GM12878 (cell line): ENCODE results near the gene KCNC1. TPM values are rescaled to one million over a fixed set of nuclear protein-coding genes. Genes with fewer than 3 reads are reported as not detected.

Source experiments
- ATAC-seq: fragments of 200-7000 bp; cut with Tn5 transposase; 3 replicates; pipeline ENCODE4 v1.9.1; 2020; ENCODE audit warnings: mild to moderate bottlenecking, moderate library complexity
- BruUV-seq: library from RNA; stranded (reverse); fragments of 400-500 nt; replicated peaks from 2 replicates; lab custom pipeline; 2021; lab: Mats Ljungman, UMichigan
- CTCF ChIA-PET: fragments of 300-600 bp; sonication (Branson Sonifier 250); formaldehyde crosslinking; extraction: SDS; loops from one replicate; lab custom pipeline; 2021; ENCODE audit warnings: inconsistent platforms; lab: Yijun Ruan, JAX
- POLR2A ChIA-PET: fragments of 350-600 bp; formaldehyde crosslinking; extraction: SDS; loops from one replicate; lab custom pipeline; 2021; ENCODE audit warnings: inconsistent platforms; lab: Charles Lee
- RAD21 ChIA-PET: fragments of 300-600 bp; sonication (Branson Sonifier 250); formaldehyde crosslinking; loops from one replicate; lab custom pipeline; 2023; ENCODE audit warnings: antibody characterized with exemption; ENCODE audit not compliant: unreplicated experiment; lab: Charles Lee
- SMC1A ChIA-PET: fragments of 300-600 bp; sonication (Branson Sonifier 250); formaldehyde crosslinking; loops from one replicate; lab custom pipeline; 2023; ENCODE audit not compliant: unreplicated experiment, uncharacterized antibody; lab: Charles Lee
- DNase-seq: peaks from one replicate; pipeline ENCODE4 v3.0.0-alpha.2; 2011; ENCODE audit warnings: low read depth, low spot score
- FAIRE-seq: peaks from 3 replicates; lab custom pipeline; 2011; peaks lifted over from hg19 to GRCh38; lab: Jason Lieb, UNC
- H2AFZ ChIP-seq: 2 replicates; pipeline ENCODE4 v1.6.0; 2011; ENCODE audit warnings: low read depth, low read length, control low read depth; ENCODE audit not compliant: control insufficient read depth
- H3K27ac ChIP-seq: 2 replicates; pipeline ENCODE4 v1.5.1; 2011; ENCODE audit warnings: control low read depth; ENCODE audit not compliant: control insufficient read depth, insufficient read depth
- H3K27me3 ChIP-seq, 2 experiments: replicated peaks in 1 of 2; 2 replicates each; pipeline versions ENCODE4 v1.6.0 to v1.6.1; 2011; ENCODE audit warnings: low read length in 1 of 2; ENCODE audit not compliant: control insufficient read depth in 2 of 2, insufficient read depth in 2 of 2
- H3K36me3 ChIP-seq, 2 experiments: 2 replicates each; pipeline ENCODE4 v1.5.1; 2011; ENCODE audit warnings: low read length in 1 of 2; ENCODE audit not compliant: control insufficient read depth in 2 of 2, insufficient read depth in 2 of 2
- H3K4me1 ChIP-seq: 2 replicates; pipeline ENCODE4 v1.6.1; 2011; ENCODE audit warnings: mild to moderate bottlenecking, low read length, moderate library complexity, mixed read lengths; ENCODE audit not compliant: control insufficient read depth, insufficient read depth
- H3K4me2 ChIP-seq: 2 replicates; pipeline ENCODE4 v1.6.0; 2011; ENCODE audit warnings: control low read depth; ENCODE audit not compliant: control insufficient read depth, insufficient read depth
- H3K4me3 ChIP-seq: fragments of 200-600 bp; sonication (generic); 2 replicates; pipeline ENCODE4 v1.5.1; 2016
- H3K79me2 ChIP-seq: 2 replicates; pipeline ENCODE4 v1.6.0; 2011; ENCODE audit warnings: low read length; ENCODE audit not compliant: control insufficient read depth, insufficient read depth
- H3K9ac ChIP-seq: 2 replicates; pipeline ENCODE4 v1.8.0; 2011; ENCODE audit warnings: low read length, control low read depth, mixed read lengths; ENCODE audit not compliant: control insufficient read depth, insufficient read depth
- H3K9me3 ChIP-seq: replicated peaks from 3 replicates; pipeline ENCODE4 v1.5.1; 2011; ENCODE audit warnings: mild to moderate bottlenecking, low read length; ENCODE audit not compliant: control insufficient read depth, insufficient read depth
- H4K20me1 ChIP-seq: 2 replicates; pipeline ENCODE4 v1.6.0; 2011; ENCODE audit not compliant: control insufficient read depth, insufficient read depth
- IKZF2 ChIP-seq, 2 experiments: fragments of 450-650 bp; IDR thresholded peaks; 2 replicates each; pipeline ENCODE4 v1.6.1; 2017; ENCODE audit warnings: mild to moderate bottlenecking in 2 of 2, moderate library complexity in 2 of 2
- NR2C2 ChIP-seq: IDR thresholded peaks from 2 replicates; pipeline ENCODE4 v1.6.1; 2011; ENCODE audit warnings: borderline replicate concordance, low read depth; ENCODE audit not compliant: control insufficient read depth, insufficient read length
- SIN3A ChIP-seq: IDR thresholded peaks from 2 replicates; pipeline ENCODE4 v1.6.1; 2012; ENCODE audit warnings: low read depth, low read length, improper control_type of control experiment
- TCF12 ChIP-seq: IDR thresholded peaks from 2 replicates; pipeline ENCODE4 v1.6.1; 2011; ENCODE audit warnings: low read depth, mild to moderate bottlenecking, low read length
- WGBS: methylation state at CpG from one replicate; pipeline ENCODE4 v1.1.6; 2016; ENCODE audit warnings: low lambda C conversion rate; ENCODE audit not compliant: insufficient replicate concordance, insufficient coverage; ENCODE audit errors: missing lambda C conversion rate; 5-methylcytosine and 5-hydroxymethylcytosine counted together
- in situ Hi-C: fragments of 300-500 bp; cut with MboI; formaldehyde crosslinking; loops from 9 replicates; pipeline ENCODE4 v1.14.3; 2018; ENCODE audit warnings: mixed read lengths
- intact Hi-C: fragments of 100-400 bp; cut with micrococcal nuclease; formaldehyde crosslinking; loops from one replicate; pipeline ENCODE4 v1.14.2; 2022; ENCODE audit not compliant: unreplicated experiment
- polyA plus RNA-seq, 11 experiments: library from polyadenylated mRNA; depleted of rRNA in 4 of 11; unstranded in 6 of 11; stranded (reverse) in 5 of 11; fragments of >200 nt; fragmentation: Nextera tagmentation in 4 of 11; fragmentation: Illumina TruSeq in 1 of 11; extraction: Ambion mirVana in 4 of 11; extraction: Trizol in 1 of 11; gene quantifications; 1 replicate in 1 of 11; 2 replicates in 10 of 11; pipeline versions ENCODE4 v1.2.1 to v1.2.3, GENCODE V29; 2011 to 2016; ENCODE audit warnings: inconsistent platforms in 2 of 11, missing spikeins in 2 of 11, low read depth in 1 of 11
- total RNA-seq, 4 experiments: library from RNA; depleted of rRNA in 3 of 4; stranded (reverse); fragments of >200 nt in 3 of 4; fragmentation: Illumina TruSeq in 1 of 4; extraction: Trizol in 1 of 4; gene quantifications; 2 replicates each; pipeline versions ENCODE4 v1.2.1 to v1.2.3, GENCODE V29; 2013 to 2021
- TF ChIP-seq, protein P1 (sequence below): fragments of 450-650 bp; IDR thresholded peaks from 2 replicates; pipeline ENCODE4 v1.6.1; 2017; ENCODE audit warnings: antibody characterized with exemption, mild to moderate bottlenecking, moderate library complexity
- TF ChIP-seq, protein P2 (sequence below): IDR thresholded peaks from 2 replicates; pipeline ENCODE4 v1.6.1; 2012; ENCODE audit warnings: mild to moderate bottlenecking, low read depth, low read length
- TF ChIP-seq, protein P3 (sequence below), 3 experiments: IDR thresholded peaks in 2 of 3; conservative IDR thresholded peaks in 1 of 3; 2 replicates each; pipeline ENCODE4 v1.5.1; 2011; ENCODE audit warnings: low read depth in 3 of 3, low read length in 3 of 3, mild to moderate bottlenecking in 3 of 3, control low read depth in 2 of 3, moderate library complexity in 2 of 3, inconsistent platforms in 1 of 3, mixed read lengths in 1 of 3; ENCODE audit not compliant: control insufficient read depth in 2 of 3, insufficient read depth in 1 of 3; ENCODE audit errors: extremely low read depth in 1 of 3
- TF ChIP-seq, protein P4 (sequence below): IDR thresholded peaks from 2 replicates; pipeline ENCODE4 v1.6.1; 2012; ENCODE audit warnings: improper control_type of control experiment, low read depth, low read length; ENCODE audit not compliant: insufficient replicate concordance

The KCNC1 gene
- total and polyA plus RNA-seq, 10 of the 15 experiments (the other 5 are each of a cell fraction or from before 2014, with no cell fraction given), result 0.27 to 0.34 TPM; not detected in 8

DNA sequence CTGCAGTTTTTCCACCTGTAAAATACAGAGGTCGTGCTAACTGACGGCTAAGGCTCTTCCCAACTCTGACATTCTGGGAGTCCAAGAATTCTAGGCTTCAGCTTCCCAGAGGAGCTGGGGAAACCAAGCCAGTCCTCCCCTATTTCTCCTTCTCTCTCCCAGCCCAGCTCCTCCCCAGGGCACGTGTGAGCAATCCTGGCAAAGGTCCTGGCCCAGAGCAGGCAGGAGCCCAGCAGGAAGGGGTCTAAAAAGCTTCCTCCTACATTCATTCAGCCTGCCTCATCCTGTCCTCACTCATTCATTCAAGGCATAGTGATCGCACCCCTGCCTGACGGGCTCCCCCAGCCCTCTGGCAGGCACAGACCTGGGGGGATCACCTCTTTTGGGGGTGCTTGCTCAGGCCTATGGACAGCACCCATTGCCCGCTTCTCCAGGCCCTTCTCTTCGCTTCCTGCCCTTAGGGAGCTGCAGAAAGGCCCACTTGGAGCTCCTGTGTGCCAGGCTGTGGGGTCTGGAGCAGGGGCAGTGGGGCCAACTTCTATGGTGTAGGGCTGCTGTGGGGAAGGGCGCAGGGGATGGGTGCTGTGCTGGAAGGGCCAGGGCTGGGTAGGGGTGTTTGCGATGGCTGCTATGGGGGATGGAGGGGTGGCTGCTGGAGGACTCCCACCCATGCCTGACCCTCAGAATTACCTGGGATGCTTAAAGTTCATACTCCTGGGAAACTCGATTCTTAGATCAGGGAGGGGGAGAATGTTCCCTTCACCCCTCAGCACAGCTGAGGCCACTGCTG, 9.8 kb downstream of the KCNC1 start:
- DNase-seq, result no peak
- Histone ChIP-seq H3K4me3 (no peak overlapping the region), H3K4me2 (no peak overlapping the region), H3K79me2 (no peaks in the 10 kb centered on the region), H3K36me3 (no peaks in the 10 kb centered on the region), H3K27ac (no peak overlapping the region), H4K20me1 (no peaks in the 10 kb centered on the region), H3K4me1 (no peaks in the 10 kb centered on the region), H2AFZ (no peak overlapping the region), H3K27me3 (peaks cover 0 to 3% of the 10 kb centered on the region in 2 experiments; a peak in 1 of 4 replicates), H3K9me3 (no peaks in the 10 kb centered on the region), H3K9ac (no peak overlapping the region)
- FAIRE-seq, result no peak
- WGBS, result 24% methylated on average over 9 of the region's 10 CpGs
- in situ Hi-C loops, result no loop called here
- RAD21 ChIA-PET, result no interaction called here
- POLR2A ChIA-PET, result no interaction called here
- intact Hi-C loops, result no loop called here
- SMC1A ChIA-PET, result no interaction called here
- BruUV-seq, result no TSS peak
- CTCF ChIA-PET, result interaction anchor here (0.9 to 1.4 kb wide), 2 partner anchors 13 to 234 kb away, joined by 3 read pairs; no protein-coding TSS in a partner anchor
- ATAC-seq, result no peak
- no peak for TF ChIP-seq NR2C2
- no peak for TF ChIP-seq SIN3A
- TF ChIP-seq, protein P1, sequence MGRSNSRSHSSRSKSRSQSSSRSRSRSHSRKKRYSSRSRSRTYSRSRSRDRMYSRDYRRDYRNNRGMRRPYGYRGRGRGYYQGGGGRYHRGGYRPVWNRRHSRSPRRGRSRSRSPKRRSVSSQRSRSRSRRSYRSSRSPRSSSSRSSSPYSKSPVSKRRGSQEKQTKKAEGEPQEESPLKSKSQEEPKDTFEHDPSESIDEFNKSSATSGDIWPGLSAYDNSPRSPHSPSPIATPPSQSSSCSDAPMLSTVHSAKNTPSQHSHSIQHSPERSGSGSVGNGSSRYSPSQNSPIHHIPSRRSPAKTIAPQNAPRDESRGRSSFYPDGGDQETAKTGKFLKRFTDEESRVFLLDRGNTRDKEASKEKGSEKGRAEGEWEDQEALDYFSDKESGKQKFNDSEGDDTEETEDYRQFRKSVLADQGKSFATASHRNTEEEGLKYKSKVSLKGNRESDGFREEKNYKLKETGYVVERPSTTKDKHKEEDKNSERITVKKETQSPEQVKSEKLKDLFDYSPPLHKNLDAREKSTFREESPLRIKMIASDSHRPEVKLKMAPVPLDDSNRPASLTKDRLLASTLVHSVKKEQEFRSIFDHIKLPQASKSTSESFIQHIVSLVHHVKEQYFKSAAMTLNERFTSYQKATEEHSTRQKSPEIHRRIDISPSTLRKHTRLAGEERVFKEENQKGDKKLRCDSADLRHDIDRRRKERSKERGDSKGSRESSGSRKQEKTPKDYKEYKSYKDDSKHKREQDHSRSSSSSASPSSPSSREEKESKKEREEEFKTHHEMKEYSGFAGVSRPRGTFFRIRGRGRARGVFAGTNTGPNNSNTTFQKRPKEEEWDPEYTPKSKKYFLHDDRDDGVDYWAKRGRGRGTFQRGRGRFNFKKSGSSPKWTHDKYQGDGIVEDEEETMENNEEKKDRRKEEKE, result no peak
- TF ChIP-seq, protein P2, sequence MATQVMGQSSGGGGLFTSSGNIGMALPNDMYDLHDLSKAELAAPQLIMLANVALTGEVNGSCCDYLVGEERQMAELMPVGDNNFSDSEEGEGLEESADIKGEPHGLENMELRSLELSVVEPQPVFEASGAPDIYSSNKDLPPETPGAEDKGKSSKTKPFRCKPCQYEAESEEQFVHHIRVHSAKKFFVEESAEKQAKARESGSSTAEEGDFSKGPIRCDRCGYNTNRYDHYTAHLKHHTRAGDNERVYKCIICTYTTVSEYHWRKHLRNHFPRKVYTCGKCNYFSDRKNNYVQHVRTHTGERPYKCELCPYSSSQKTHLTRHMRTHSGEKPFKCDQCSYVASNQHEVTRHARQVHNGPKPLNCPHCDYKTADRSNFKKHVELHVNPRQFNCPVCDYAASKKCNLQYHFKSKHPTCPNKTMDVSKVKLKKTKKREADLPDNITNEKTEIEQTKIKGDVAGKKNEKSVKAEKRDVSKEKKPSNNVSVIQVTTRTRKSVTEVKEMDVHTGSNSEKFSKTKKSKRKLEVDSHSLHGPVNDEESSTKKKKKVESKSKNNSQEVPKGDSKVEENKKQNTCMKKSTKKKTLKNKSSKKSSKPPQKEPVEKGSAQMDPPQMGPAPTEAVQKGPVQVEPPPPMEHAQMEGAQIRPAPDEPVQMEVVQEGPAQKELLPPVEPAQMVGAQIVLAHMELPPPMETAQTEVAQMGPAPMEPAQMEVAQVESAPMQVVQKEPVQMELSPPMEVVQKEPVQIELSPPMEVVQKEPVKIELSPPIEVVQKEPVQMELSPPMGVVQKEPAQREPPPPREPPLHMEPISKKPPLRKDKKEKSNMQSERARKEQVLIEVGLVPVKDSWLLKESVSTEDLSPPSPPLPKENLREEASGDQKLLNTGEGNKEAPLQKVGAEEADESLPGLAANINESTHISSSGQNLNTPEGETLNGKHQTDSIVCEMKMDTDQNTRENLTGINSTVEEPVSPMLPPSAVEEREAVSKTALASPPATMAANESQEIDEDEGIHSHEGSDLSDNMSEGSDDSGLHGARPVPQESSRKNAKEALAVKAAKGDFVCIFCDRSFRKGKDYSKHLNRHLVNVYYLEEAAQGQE, result no peak
- TF ChIP-seq TCF12, result no peak
- TF ChIP-seq, protein P3, sequence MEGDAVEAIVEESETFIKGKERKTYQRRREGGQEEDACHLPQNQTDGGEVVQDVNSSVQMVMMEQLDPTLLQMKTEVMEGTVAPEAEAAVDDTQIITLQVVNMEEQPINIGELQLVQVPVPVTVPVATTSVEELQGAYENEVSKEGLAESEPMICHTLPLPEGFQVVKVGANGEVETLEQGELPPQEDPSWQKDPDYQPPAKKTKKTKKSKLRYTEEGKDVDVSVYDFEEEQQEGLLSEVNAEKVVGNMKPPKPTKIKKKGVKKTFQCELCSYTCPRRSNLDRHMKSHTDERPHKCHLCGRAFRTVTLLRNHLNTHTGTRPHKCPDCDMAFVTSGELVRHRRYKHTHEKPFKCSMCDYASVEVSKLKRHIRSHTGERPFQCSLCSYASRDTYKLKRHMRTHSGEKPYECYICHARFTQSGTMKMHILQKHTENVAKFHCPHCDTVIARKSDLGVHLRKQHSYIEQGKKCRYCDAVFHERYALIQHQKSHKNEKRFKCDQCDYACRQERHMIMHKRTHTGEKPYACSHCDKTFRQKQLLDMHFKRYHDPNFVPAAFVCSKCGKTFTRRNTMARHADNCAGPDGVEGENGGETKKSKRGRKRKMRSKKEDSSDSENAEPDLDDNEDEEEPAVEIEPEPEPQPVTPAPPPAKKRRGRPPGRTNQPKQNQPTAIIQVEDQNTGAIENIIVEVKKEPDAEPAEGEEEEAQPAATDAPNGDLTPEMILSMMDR (IDR thresholded peaks at IDR 0.05 in 2 of 3, conservative IDR thresholded peaks at IDR 0.05 in 1 of 3; ENCODE audit: control insufficient read depth in 2 of 3, extremely low read depth in 1 of 3, insufficient read depth in 1 of 3, low read depth in 3 of 3, low read length in 3 of 3), result no peak
- TF ChIP-seq, protein P4, sequence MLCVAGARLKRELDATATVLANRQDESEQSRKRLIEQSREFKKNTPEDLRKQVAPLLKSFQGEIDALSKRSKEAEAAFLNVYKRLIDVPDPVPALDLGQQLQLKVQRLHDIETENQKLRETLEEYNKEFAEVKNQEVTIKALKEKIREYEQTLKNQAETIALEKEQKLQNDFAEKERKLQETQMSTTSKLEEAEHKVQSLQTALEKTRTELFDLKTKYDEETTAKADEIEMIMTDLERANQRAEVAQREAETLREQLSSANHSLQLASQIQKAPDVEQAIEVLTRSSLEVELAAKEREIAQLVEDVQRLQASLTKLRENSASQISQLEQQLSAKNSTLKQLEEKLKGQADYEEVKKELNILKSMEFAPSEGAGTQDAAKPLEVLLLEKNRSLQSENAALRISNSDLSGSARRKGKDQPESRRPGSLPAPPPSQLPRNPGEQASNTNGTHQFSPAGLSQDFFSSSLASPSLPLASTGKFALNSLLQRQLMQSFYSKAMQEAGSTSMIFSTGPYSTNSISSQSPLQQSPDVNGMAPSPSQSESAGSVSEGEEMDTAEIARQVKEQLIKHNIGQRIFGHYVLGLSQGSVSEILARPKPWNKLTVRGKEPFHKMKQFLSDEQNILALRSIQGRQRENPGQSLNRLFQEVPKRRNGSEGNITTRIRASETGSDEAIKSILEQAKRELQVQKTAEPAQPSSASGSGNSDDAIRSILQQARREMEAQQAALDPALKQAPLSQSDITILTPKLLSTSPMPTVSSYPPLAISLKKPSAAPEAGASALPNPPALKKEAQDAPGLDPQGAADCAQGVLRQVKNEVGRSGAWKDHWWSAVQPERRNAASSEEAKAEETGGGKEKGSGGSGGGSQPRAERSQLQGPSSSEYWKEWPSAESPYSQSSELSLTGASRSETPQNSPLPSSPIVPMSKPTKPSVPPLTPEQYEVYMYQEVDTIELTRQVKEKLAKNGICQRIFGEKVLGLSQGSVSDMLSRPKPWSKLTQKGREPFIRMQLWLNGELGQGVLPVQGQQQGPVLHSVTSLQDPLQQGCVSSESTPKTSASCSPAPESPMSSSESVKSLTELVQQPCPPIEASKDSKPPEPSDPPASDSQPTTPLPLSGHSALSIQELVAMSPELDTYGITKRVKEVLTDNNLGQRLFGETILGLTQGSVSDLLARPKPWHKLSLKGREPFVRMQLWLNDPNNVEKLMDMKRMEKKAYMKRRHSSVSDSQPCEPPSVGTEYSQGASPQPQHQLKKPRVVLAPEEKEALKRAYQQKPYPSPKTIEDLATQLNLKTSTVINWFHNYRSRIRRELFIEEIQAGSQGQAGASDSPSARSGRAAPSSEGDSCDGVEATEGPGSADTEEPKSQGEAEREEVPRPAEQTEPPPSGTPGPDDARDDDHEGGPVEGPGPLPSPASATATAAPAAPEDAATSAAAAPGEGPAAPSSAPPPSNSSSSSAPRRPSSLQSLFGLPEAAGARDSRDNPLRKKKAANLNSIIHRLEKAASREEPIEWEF, result no peak
- TF ChIP-seq IKZF2 (IDR thresholded peaks at IDR 0.05), result no peak
